NCI-H146 treated with DMSO at 0.1 percent for 48 hours (cell line): ENCODE data around the gene PLEK2.

Experiments
- DNase-seq: peaks from one replicate; lab custom pipeline; 2025; ENCODE audit not compliant: unreplicated experiment; lab: John Stamatoyannopoulos, UW

The PLEK2 gene

GRCh38 chr14:67405771-67406170 is 6.2 kb downstream of the PLEK2 start:
- DNase-seq: no peak

- no peak for DNase-seq
Observed at GRCh38 chr14:67400434-67400833, 11.5 kb downstream of the PLEK2 start.

DNA sequence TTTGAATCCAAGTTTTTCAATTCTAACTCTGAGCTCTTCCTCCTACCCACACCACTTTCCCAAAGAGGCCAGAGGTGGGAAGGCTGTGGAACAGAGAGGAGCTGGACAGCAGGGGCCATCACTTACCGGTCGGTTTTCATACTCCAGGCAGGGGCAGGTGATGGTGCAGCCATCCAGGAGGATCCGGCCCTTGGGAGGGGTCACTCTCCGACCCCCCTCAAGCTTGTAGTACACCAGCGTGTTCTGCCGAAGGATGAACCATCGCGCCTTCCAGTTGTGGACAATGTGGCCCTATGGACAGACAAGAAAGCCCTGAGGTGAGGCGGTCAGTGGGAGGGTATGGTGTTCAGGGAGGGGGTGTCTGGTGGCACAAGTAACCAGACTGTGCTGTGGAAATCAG is 14.4 kb downstream of the PLEK2 start:
- no peak for DNase-seq

- DNase-seq: no peak
Observed at GRCh38 chr14:67396381-67396970, 15.5 kb downstream of the PLEK2 start.

DNA sequence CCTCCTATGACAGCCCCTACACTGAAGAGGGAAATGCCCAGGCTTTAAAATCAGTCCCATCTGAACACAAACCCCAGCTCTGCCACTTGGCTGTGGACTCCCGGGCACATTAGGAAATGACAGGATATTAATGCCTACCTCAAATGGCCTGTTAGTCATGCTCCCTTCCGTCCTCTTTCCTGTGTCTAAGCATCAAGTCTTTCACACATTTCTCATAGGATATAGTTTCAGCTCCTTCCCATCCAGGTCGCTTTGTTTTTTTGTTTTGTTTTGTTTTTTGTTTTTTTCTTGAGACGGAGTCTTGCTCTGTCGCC is 16.1 kb downstream of the PLEK2 start:
- no peak for DNase-seq

DNA sequence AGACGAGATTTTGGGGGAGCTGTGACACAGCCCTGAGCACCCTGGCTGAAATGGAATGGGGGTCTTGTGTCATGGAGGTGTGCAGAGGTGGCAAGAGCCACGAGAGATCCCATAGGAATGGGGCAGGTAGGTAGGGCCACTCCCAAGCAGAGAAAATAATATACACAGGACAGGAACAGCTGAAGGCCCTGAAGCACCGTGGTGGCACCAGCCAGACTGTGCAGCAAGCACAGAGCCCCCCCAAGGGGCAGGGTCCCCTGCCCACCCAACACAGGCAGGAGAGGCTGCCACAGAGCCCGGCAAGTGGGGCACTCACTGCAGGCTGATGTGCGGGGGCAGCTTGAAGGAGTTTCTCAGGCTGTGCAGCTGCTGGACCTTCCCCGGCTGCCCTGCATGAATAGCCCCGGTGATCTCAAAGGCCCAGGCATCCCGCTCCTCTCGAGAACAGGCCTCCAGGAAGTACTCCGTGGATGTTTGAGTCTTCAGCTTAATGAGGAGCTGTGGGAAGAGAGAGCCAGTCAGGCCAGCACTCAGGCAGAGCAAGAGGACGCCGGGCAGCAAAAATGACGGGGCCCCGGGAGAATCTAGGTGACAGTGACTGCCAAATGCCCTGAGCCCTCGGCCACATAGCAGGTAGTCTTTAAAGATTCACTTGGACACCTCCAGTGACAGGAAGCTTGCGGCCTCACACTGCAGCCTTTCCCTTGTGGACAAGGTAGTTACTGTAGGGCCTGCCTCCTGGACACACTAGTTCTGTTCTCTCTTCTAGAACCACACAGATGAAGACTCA is 16.7 kb downstream of the PLEK2 start:
- no peak for DNase-seq

DNA sequence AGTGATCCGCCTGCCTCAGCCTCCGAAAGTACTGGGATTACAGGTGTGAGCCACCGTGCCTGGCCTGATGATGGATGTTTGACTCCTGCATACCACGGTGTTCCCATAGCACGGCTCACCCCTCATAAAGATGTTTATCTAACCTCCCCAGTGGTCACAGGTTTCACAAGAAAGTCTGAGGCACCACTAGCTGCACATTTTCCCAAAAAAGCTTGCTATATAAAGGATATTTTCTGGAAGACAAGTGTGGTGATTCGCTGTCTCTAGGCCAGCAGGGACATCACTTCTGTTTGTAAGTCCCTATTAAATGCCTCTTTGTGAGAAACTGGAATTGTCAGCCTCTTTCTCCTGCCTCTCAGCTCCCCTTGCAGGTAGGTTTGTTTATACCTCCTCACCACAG is 18.3 kb downstream of the PLEK2 start:
- DNase-seq: no peak

DNA sequence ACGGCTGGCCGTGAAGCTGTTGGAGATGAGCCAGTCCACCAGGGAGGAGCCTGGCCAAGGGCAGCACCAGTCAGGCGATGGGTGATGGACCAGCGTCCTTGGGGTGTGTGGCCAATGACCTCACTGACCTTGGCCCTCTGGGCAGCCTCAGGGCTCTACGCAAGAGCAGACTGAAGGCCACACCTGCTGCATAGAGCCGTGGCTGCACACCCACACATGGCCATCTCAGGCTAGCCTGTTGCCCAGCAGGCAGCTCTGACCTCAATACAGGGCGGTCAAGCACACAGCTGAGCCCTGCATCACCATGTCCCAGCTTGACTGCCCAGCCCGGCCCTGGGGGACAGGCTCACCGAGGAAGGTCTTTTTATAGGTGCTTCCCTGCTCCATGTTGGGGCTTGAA is 19.2 kb downstream of the PLEK2 start:
- no peak for DNase-seq

DNA sequence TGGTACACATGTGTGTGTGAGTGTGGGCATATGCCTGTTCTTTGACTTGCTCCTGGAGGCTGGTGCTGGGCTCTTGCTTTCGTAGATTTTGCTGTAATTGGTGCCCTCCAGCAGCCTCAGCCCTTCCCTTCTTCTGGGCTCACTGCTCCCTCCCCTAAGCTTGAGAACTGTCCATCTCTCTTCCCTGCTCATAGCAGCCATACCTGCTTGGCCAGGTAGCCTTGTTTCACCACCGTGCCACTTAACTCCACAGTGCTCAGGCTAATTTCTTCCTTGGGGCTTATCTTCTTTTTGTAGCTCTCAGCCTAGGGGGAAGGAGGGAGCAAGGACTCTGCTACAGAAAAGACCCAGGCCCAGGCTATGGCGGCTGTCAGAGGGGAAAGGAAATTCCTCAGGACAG is 19.8 kb downstream of the PLEK2 start:
- DNase-seq: no peak

GRCh38 chr14:67391268-67391667 is 20.7 kb downstream of the PLEK2 start:
- no peak for DNase-seq

DNA sequence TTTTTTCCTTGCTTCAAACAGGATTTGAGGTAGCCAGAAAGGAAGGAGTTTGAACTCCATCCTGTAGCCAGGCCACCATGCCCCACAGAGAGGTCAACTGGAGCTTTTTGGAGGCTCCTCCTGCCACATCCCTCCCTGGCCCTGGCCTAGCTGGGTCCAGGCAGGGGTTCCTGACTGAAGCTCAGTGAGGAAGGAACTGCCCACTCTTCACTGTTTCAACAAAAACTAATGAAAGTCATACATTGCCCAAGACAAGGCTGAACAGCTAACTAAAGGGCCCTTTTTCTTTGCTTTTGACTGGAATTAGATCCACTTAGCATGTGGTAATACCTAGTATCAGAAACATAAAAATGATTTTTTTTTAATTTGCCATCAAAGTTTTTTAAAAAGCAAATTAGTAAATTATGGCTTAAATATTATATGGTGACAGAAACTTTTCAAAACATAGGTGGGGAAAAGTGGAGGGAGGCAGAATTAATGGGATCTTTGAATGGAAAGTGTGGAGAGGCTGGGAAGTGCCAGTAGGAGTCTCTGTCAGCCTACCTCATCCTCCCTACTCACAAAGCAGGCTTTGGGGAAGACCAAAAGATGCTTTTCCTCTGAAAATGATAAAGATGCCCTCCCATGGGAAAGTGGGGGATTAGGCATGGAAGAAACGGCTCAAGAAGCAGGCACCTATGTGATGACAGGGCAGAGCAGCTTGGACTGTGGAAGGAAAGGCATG is 22.0 kb downstream of the PLEK2 start:
- no peak for DNase-seq

DNA sequence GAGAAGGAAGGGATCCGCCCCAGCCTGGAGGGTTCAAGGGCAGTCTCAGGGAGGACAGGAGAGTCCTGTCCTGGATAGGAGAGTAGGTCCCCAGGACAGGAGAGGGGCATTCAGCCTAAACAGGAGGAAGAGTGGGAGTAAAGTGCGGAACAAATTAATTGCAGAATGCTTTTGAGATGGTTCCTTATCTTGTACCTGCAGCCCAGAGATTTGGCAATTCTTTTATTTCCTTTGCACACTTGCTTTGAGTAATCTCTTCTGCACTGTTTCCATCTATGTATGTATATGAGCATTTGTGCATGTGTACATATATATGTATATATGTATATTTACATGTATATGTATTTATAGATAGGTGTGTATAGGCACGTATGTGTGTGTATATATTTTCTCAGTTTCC is 22.7 kb downstream of the PLEK2 start:
- no peak for DNase-seq

DNA sequence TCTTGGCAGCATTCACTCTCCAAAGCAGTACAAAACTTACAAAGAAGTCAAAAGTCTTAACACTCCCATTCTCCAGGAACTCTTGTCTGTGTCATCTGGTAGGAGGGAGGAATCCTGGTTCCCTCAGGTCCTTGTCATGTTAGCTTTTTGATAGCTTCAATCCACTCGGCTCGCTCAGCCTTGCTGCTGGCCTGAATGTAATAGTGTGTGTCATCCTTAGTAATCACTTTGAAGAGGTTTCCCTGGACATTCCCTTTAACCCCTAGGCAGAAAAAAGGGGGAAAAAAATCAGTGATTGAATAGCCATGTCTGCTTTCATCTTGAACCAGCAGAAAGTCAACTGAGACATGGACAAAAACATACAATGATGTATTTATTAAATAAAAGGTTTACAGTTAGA is 24.8 kb downstream of the PLEK2 start:
- DNase-seq: no peak

GRCh38 chr14:67385618-67386017 is 26.3 kb downstream of the PLEK2 start:
- no peak for DNase-seq

DNA sequence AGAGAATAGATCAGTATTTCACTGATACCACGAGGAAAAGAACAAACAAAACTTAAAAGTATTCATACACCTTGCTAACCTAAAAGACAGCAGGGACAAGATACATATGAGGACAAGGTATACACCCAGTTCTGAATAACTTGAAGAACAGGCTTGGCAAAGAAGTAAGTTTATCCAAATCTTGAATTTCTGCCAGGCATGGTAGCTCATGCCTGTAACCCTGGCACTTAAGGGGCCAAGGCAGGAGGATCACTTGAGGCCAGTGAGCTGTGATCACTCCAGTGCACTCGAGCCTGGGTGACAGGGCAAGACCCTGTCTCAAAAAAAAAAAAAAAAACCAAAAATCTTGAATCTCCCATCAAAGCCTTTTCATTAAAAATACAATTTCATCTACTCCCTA is 26.8 kb downstream of the PLEK2 start:
- DNase-seq: no peak

DNA sequence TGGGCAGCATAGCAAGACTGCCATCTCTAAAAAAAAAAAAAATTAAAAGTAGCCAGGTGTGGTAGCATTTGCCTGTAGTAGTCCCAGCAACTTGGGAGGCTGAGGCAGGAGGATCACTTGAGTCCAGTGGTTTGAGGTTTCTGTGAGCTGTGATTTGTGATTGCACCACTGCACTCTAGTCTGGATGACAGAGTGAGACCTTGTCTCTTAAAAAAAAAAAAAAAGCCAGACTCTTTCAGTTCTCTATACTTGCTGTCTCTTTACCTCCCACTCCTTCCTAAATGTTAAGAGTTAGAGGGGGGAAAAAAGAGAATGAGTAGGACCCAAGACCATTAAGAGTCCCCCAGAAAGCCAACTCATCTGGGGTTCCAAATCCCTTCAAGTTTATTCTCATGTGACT is 34.0 kb downstream of the PLEK2 start:
- no peak for DNase-seq

GRCh38 chr14:67373347-67373746 is 38.6 kb downstream of the PLEK2 start:
- no peak for DNase-seq

GRCh38 chr14:67372833-67373232 is 39.1 kb downstream of the PLEK2 start:
- no peak for DNase-seq

DNA sequence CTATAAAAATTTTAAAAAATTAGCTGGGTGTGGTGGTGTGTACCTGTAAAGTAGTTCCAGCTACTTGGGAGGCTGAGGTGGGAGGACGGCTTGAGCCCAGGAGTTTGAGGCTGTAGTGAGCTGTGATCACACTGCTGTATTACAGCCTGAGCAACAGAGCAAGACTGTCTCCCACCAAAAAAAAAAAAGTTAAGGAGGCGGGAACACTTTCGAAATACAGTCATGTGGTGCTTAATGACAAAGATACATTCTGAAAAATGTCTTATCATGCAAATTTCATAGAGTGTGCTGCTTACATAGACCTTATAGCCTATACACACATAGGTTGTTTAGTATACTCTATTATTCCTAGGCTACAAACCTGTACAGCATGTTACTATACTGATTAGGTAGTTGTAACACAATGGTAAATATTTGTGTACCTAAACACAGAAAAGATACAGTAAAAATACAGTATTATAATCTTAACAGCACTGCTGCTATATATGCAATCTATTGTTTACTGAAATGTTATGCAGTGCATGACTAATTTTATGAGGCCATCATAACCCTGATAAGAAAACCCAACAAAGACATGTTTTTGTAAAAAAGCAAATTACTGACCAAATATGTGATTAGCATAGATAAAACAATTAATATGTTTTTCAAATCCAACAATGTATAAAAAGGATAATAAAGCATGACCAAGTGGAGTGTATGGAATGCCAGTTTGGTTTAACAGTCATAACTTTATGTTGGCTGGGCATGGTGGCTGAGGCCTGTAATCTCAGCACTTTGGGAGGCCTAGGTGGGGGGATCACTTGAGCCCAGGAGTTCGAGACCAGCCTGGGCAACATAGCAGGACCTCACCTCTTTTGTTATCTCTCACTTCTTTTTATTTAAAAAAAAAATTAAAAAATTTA is 40.5 kb downstream of the PLEK2 start:
- no peak for DNase-seq

GRCh38 chr14:67370830-67371229 is 41.1 kb downstream of the PLEK2 start:
- no peak for DNase-seq

- DNase-seq: no peak
Observed at GRCh38 chr14:67365476-67365875, 46.5 kb downstream of the PLEK2 start.
